GM12891 (cell line): ENCODE data around the gene CHRDL2.

Source experiments
- POLR2A ChIP-seq: IDR thresholded peaks from 2 replicates; pipeline ENCODE4 v1.6.1; 2011; ENCODE audit warnings: low read depth, low read length, control low read depth
- POLR2AphosphoS5 ChIP-seq: IDR thresholded peaks from 2 replicates; pipeline ENCODE4 v1.6.1; 2011; ENCODE audit warnings: low read depth, low read length, control low read depth
- SPI1 ChIP-seq: IDR thresholded peaks from 2 replicates; pipeline ENCODE4 v1.6.1; 2011; ENCODE audit warnings: low read depth, low read length, control low read depth
- TAF1 ChIP-seq: IDR thresholded peaks from 2 replicates; pipeline ENCODE4 v1.6.1; 2011; ENCODE audit warnings: low read depth, low read length, control low read depth

GRCh38 chr11:74687237-74688023 is 43.8 kb downstream of the CHRDL2 start:
- TF ChIP-seq POLR2AphosphoS5 (no peak), POLR2A (no peak), TAF1 (no peak), SPI1 (no peak)
